Globus pallidus (tissue), 1 donor: ENCODE data around the gene TNFRSF11A.

Experiments used
- DNase-seq: peaks from one replicate; pipeline ENCODE4 v3.0.0-alpha.2; 2015; ENCODE audit warnings: low spot score

Gene TNFRSF11A

DNA sequence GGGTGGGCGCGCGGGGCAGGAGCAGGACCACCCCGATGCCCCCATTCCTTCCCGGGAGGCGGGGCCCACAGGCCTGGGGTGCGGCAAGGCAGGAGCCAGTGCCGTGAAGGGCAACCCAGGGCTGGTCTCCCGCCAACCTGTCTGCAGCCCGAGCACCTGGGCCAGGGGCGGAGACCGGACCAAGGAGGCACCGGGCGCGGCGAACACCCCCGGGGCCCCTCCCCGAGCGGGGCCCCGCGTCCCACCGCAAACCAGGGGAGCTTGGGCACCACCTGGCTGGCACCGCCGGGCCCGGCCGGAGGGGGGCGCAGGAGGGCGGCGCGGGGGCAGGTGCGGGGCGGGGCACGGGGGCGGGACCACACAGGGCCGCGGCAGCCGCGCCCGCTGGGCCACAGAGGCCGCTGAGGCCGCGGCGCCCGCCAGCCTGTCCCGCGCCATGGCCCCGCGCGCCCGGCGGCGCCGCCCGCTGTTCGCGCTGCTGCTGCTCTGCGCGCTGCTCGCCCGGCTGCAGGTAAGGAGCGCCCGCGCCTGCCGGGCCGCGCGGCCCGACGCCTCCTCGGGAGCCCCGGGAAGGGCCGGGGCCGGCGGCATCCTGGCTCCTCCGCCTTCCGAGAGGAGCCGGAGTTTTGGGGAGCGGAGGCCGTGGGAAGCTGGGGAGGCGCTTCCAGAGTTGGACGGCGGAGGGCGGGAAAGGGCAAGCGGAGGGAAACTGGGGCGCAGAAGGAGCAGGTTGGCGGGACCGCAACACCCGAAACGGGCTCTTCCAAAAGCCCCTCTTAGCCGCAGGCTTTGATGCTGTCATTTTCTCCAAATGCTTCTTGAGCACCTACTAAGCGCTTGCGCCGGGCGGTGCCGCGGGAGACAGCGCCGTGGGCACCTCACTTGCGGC is at the start of gene TNFRSF11A:
Gene TNFRSF11A, plus strand, starts transcription at position 394 of the 889 bp plus-strand sequence. Its CDS starts 43 bp downstream, at position 437.
- DNase-seq, result no peak

DNA sequence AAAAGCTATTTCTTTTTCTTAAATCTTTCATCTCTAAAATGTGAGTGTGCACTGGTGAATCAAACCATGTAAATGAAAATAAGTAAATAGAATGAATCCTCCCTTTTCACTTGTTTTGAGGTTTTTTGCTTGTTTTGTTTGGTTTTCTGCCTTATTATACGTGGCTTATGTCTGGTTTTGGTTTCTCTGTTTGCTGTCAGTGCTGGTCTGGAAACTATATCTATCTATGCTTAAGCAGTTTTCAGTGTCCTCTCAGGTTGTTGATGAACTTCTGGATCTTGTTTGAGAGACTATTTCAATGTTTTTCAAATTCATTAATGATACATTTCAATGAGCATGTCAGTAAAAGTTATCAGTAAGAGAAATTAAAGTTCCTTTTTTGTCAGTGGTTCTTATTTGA is 48.1 kb upstream of the TNFRSF11A start:
- no peak for DNase-seq

DNA sequence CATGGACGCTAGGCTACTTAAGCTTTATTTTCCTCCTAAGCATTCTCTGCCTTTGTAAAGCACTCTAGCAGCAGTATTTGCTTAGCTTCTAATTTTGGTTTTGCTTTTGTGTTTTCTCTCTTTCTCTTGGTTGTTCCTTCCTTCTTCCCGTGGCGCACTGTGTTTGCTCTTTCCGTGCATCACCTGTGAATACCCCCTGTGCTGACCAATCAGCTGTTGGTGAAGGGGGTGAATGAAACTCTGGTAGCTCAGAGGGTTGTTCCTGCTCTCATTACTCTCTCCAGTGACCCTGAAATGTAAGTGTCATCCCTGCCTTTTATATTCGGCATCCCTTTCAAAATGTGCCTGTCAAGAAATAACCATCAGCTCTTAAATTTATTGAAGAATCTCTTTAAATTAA is 45.5 kb upstream of the TNFRSF11A start:
- DNase-seq, result no peak

GRCh38 chr18:62280058-62280457 is 45.1 kb upstream of the TNFRSF11A start:
- no peak for DNase-seq

GRCh38 chr18:62280786-62281185 is 44.3 kb upstream of the TNFRSF11A start:
- no peak for DNase-seq

DNA sequence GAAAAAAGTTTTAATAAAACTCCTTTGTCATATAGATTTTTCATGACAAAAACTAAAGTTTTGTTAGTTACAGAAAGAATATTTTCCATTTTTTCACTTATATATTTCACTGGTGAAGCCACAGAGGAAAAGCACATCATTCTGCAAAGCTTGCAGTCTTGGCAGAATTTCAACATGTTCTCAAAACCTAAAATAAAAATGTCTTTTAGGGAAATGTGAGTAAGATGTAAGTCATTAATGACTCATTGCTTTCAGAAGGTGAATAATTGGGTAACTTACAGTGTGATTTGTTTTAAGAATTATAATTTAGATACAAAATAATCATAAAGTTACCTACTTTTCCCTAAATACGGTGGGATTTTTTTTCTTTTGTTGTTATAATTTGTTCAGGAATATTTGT is 43.4 kb upstream of the TNFRSF11A start:
- DNase-seq, result no peak

GRCh38 chr18:62282188-62282629 is 42.9 kb upstream of the TNFRSF11A start:
- DNase-seq, result no peak

GRCh38 chr18:62284637-62285036 is 40.5 kb upstream of the TNFRSF11A start:
- no peak for DNase-seq

GRCh38 chr18:62285281-62285680 is 39.8 kb upstream of the TNFRSF11A start:
- DNase-seq, result no peak

- no peak for DNase-seq
These were observed 37.1 kb upstream of the TNFRSF11A start for GRCh38 chr18:62287781-62288664.

GRCh38 chr18:62288665-62289008 is 36.5 kb upstream of the TNFRSF11A start:
- peak; percentile 35 for DNase-seq

GRCh38 chr18:62289047-62289446 is 36.1 kb upstream of the TNFRSF11A start:
- DNase-seq, result no peak

- no peak for DNase-seq
These were observed 31.0 kb upstream of the TNFRSF11A start for GRCh38 chr18:62294073-62294472.

DNA sequence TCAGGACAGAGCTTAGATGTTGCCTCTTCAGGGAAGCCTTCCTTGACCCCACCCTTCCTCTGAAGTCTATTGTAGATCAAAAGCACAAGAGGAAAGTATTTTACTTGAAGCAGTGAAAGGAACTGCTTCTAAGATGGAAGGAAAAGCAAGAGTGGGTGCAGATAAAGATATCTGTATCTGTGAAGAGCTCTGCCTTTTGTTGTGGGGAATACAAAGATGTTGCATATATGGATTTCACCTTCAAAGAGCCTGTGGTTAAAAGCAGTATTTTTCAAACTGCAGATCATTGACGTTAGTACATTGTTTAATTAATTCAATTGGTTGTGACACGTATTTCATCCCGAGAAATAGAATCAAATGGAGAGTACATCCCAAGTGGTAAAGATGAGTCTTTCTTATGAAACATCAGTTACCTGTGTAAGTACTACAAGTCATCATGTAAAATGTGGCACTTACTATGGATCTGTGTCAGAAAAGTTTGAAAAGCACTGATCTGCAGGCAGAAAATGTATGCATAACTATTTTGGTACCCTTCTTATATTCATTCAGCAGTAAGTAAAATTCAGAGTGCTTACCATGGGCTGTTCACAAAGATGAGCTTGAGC is 24.6 kb upstream of the TNFRSF11A start:
- DNase-seq, result no peak

DNA sequence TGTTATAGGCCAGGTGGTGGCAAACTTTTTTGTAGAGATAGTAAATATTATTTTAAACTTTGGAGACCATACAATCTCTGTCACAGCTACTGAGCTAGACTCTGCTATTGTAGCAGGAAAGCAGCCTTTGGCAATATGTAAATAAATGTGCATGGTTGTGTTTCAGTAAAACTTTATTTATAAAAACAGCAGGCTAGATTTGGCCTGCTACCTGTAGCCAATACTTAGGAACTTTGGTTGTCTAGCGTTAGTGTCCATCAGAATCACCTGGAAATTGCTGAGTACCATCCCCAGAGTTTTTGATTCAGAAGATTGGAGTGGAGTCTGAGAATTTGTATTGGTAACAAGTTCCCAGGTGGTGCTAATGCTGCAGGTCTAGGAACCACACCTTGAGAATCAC is 23.8 kb upstream of the TNFRSF11A start:
- DNase-seq, result no peak

GRCh38 chr18:62312851-62313250 is 12.3 kb upstream of the TNFRSF11A start:
- DNase-seq, result no peak

- DNase-seq, result no peak
These were observed 6.6 kb upstream of the TNFRSF11A start for GRCh38 chr18:62318228-62319180.

GRCh38 chr18:62321201-62321600 is 3.9 kb upstream of the TNFRSF11A start:
- DNase-seq, result no peak

DNA sequence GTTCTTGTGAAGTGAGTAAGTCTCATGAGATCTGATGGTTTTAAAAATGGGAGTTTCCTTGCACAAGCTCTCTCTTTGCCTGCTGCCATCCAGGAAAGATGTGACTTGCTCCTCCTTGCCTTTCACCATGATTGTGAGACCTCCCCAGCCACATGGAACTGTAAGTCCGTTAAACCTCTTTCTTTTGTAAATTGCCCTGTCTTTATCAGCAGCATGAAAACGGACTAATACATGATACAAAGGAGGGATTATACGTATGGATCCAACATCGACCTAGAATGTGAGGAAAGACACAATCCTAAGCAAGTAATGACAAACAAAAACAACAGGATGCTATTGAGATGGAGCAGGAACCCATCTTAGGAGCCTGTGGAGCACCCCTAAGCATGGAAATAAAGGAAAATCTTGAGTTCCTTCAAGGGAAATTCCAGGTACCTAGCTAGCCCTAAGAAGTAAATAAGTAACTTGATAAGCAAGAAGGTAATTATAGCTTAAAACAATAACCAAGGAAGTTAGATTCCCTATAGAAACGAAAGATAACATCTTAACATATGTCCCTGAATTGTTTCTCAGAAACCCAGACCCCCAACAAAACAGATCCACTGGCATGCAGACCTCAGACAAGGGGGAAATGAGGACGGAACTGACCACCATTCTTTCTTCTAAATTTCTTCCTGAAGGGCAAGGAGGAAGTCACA is 1.5 kb upstream of the TNFRSF11A start:
- no peak for DNase-seq

GRCh38 chr18:62324181-62324828 is 805 bp upstream of the TNFRSF11A start:
- no peak for DNase-seq
